ENCODE data around the gene TCEA2. TPM values are rescaled to one million over a fixed set of nuclear protein-coding genes. Genes with fewer than 3 reads are reported as not detected.

TCEA2 gene
- total and polyA plus RNA-seq, 2 donors (not counting 1 experiment from before 2014, with no cell fraction given), result 58.1 to 63.9 TPM

GRCh38 chr20:64039293-64040160 lies 23.5 kb upstream of the TCEA2 start:
- peaks cover 6% of the 10 kb centered on the region for H4K20me1 ChIP-seq (ENCODE audit: control insufficient read depth, insufficient read depth, low read length, poor library complexity, severe bottlenecking)
- intact Hi-C loops (cut with micrococcal nuclease), result loop anchor here (1.0 to 5.0 kb wide), 4 partner anchors 43 to 81 kb away; partner anchors contain the start of gene PRPF6
- peak overlapping the region; percentile 96 for H2AFZ ChIP-seq (ENCODE audit: insufficient read depth, low read depth, low read length, poor library complexity, severe bottlenecking)
- peak overlapping the region in 4 of 5 experiments; percentile 64 to 85 (median 66) for H3K4me3 ChIP-seq (ENCODE audit: control extremely low read depth in 1 of 5, extremely low read depth in 1 of 5, insufficient read depth in 1 of 5, low read depth in 2 of 5, low read length in 4 of 5)
- Mint-ChIP-seq H3K27me3 (peaks cover 18% of the 10 kb centered on the region), H3K4me1 (peaks cover 23% of the 10 kb centered on the region), H3K27ac (peak overlapping the region; percentile 32), H3K9me3 (ENCODE audit: insufficient read depth) (no peaks in the 10 kb centered on the region), H3K4me3 (peak overlapping the region; percentile 80)
- H3K4me1 ChIP-seq (ENCODE audit: control insufficient read depth in 2 of 2, insufficient read depth in 2 of 2, low read length in 2 of 2), result peaks cover 31 to 32% of the 10 kb centered on the region in 2 donors
- H3K27ac ChIP-seq (ENCODE audit: low read length in 2 of 2), result no peak overlapping the region
- WGBS (ENCODE audit: insufficient coverage), result 14% methylated on average over 12 of the region's 17 CpGs
- peaks cover 0 to 3% (median 0%) of the 10 kb centered on the region in 3 donors for H3K9me3 ChIP-seq (ENCODE audit: control extremely low read depth in 1 of 3, control insufficient read depth in 2 of 3, insufficient read depth in 1 of 3, low read length in 2 of 3)
- H3K27me3 ChIP-seq (replicated peaks in 1 of 4; ENCODE audit: control extremely low read depth in 1 of 4, control insufficient read depth in 3 of 4, insufficient read depth in 4 of 4, low read length in 3 of 4), result peaks cover 0 to 23% (median 11%) of the 10 kb centered on the region in 4 experiments
- CTCF ChIA-PET, result interaction anchor here (1.0 to 6.4 kb wide), 20 partner anchors 12 to 216 kb away, joined by 4 to 108 read pairs (median 7); partner anchors contain the start of genes LKAAEAR1, NPBWR2, OPRL1 and PCMTD2
- H3K9ac ChIP-seq (ENCODE audit: low read length), result peak overlapping the region; percentile 76
- ATAC-seq (ENCODE audit: low read depth) (no peak), DNase-seq (no peak)
- H3K36me3 ChIP-seq (replicated peaks in 1 of 2; ENCODE audit: control extremely low read depth in 1 of 2, control insufficient read depth in 1 of 2, extremely low read depth in 1 of 2, insufficient read depth in 2 of 2, low read length in 1 of 2), result peaks cover 0 to 6% of the 10 kb centered on the region in 2 experiments
- H3K79me2 ChIP-seq (ENCODE audit: control insufficient read depth, insufficient read depth, low read length), result no peaks in the 10 kb centered on the region
- TF ChIP-seq EZH2 (IDR thresholded peaks at IDR 0.05; ENCODE audit: borderline replicate concordance, insufficient read depth, low read depth, low read length, poor library complexity, severe bottlenecking) (no peak), CTCF (IDR thresholded peaks at IDR 0.05) (no peak)
- POLR2A ChIA-PET, result interaction anchor here (0.5 to 1.6 kb wide), 6 partner anchors 8 to 329 kb away, joined by 3 to 6 read pairs (median 4); partner anchors contain the start of genes PRPF6 and RGS19
- H3K4me2 ChIP-seq (replicated peaks; ENCODE audit: low read depth, low read length, poor library complexity, severe bottlenecking), result peak overlapping the region; percentile 100

Data from B cell (primary cell).